ENCODE measurements around the gene ERAP2.

DNA sequence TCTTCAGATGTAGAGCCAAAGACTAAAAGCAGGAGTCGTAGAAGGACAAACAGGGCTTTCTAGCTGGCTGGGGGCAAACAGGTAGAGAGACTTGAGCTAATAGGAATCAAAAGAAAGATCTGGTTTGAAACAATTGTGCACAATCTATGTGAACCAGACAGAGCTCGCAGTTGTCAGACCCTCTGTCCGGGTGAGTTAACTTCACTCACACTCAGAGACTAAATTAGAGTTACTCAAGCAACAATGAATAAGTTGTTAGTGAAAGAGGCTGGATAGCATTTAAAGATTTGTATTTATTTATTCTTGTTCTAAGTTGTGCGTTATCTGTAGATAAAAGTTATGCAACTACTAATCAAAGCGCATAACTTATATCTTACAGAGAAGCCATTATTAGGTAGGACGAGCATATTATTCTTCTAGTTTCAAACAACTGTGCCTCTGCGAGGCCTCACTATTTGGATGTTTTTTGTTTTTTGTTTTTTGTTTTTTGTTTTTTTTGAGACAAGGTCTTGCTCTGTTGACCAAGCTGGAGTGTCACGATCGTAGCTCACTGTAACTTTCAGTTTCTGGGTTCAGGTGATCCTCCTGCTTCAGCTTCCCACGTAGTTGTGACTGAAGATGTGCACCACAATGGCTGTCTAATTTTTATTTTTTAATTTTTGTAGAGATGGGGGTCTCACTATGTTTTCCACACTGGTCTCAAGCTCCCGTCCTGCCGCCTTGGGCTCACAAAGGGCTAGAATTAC is 46.4 kb downstream of the ERAP2 start:
- no peak for TF ChIP-seq CTCF (IDR thresholded peaks at IDR 0.05)
- TF ChIP-seq POLR2A (IDR thresholded peaks at IDR 0.05) = no peak

Measured in right lobe of liver (tissue), 4 donors.